MG63 (cell line): ENCODE data around the gene SLC22A1. TPM values are rescaled to one million over a fixed set of nuclear protein-coding genes. Genes with fewer than 3 reads are reported as not detected.

Experiments
- DNase-seq: peaks from one replicate; pipeline ENCODE4 v3.0.0-alpha.2; 2020
- H3K27me3 ChIP-seq: fragments of 250-450 bp; sonication (Bioruptor Pico); 2 replicates; pipeline ENCODE4 v1.5.1; 2020; ENCODE audit warnings: mild to moderate bottlenecking, moderate library complexity
- H3K36me3 ChIP-seq: fragments of 250-450 bp; sonication (Bioruptor Pico); 2 replicates; pipeline ENCODE4 v1.5.1; 2020; ENCODE audit warnings: mild to moderate bottlenecking, moderate library complexity
- H3K4me3 ChIP-seq: fragments of 250-450 bp; sonication (Bioruptor Pico); 2 replicates; pipeline ENCODE4 v1.5.1; 2020; ENCODE audit warnings: mild to moderate bottlenecking, moderate library complexity
- H3K9me3 ChIP-seq: fragments of 250-450 bp; sonication (Bioruptor Pico); 2 replicates; pipeline ENCODE4 v1.5.1; 2020; ENCODE audit warnings: mild to moderate bottlenecking, moderate library complexity
- total RNA-seq: library from RNA; depleted of rRNA; stranded (reverse); fragments of >200 nt; shearing (Covaris generic); gene quantifications from 2 replicates; pipeline ENCODE4 v1.2.3, GENCODE V29; 2014; ENCODE audit warnings: low replicate concordance; rRNA removed

The SLC22A1 gene
- total RNA-seq, 1 experiment from 2014 or later, result not detected

DNA sequence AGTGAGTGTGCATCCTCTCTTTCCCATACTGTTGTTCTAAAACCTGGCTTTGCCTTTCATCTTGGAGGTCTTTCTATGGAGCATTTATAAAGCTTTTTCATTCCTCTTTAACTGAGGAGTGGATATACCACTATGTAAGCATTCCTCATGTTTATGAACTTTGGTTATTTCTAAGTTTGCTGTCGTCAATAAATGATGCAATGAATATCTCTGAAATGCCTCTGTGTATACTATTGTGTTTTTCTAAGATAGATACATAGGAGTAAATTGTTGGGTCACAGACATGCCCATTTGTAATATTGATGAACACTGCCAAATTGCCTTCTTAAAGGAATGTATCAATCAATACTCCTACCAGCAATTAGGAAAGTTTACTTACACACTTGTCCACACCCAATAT lies 83.1 kb downstream of the SLC22A1 start:
- Histone ChIP-seq H3K4me3 (no peak overlapping the region), H3K27me3 (no peaks in the 10 kb centered on the region), H3K9me3 (no peaks in the 10 kb centered on the region), H3K36me3 (no peaks in the 10 kb centered on the region)
- no peak for DNase-seq

DNA sequence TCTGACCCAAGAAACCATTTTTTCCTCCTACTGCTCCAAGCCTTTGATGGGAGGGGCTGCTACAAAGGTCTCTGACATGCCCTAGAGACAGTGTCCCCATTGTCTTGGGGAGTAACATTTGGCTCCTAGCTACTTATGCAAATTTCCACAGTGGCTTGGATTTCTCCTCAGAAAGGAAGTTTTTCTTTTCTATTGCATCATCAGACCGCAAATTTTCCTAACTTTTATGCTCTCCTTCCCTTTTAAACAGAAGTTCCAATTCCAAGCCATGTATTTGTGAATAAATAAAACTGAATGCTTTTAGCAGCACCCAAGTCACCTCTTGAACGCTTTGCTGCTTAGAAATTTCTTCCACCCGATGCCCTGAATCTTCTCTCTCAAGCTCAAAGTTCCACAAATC lies 86.0 kb downstream of the SLC22A1 start:
- DNase-seq, result no peak
- H3K9me3 ChIP-seq, result no peaks in the 10 kb centered on the region
- H3K4me3 ChIP-seq, result no peak overlapping the region
- no peaks in the 10 kb centered on the region for H3K27me3 ChIP-seq
- H3K36me3 ChIP-seq, result no peaks in the 10 kb centered on the region

Other genes starting within 250 kb of the SLC22A1 start
- not detected in 2 replicates for gene MAS1, start 230.8 kb upstream of the SLC22A1 start, total RNA-seq
- gene IGF2R, start 152.7 kb upstream of the SLC22A1 start, total RNA-seq, result 33.4 and 35.9 TPM in 2 replicates
- not detected in 2 replicates for gene SLC22A2, start 137.0 kb downstream of the SLC22A1 start, total RNA-seq
- gene SLC22A3, start 226.6 kb downstream of the SLC22A1 start, total RNA-seq, result 0.32 TPM in 1 of 2 replicates, not detected in the other